Esophagus muscularis mucosa (tissue), 4 donors: ENCODE data around the gene RAB11FIP4.

Experiments
- EP300 ChIP-seq: sonication (generic); formaldehyde crosslinking; IDR thresholded peaks from one replicate; pipeline ENCODE4 v1.6.1; 2017; ENCODE audit warnings: antibody characterized with exemption
- POLR2A ChIP-seq: fragments of 450-650 bp; IDR thresholded peaks from one replicate; pipeline ENCODE4 v1.6.1; 2017; ENCODE audit warnings: antibody characterized with exemption, moderate library complexity, mild to moderate bottlenecking, low read depth
- TF ChIP-seq, protein P1 (sequence below), 3 experiments: fragments of 200-600 bp in 2 of 3; fragments of 450-650 bp in 1 of 3; sonication (generic) in 2 of 3; IDR thresholded peaks; one replicate each; pipeline ENCODE4 v1.5.1; 2017 to 2019; ENCODE audit warnings: antibody characterized with exemption in 3 of 3, mild to moderate bottlenecking in 2 of 3, moderate library complexity in 1 of 3

DNA sequence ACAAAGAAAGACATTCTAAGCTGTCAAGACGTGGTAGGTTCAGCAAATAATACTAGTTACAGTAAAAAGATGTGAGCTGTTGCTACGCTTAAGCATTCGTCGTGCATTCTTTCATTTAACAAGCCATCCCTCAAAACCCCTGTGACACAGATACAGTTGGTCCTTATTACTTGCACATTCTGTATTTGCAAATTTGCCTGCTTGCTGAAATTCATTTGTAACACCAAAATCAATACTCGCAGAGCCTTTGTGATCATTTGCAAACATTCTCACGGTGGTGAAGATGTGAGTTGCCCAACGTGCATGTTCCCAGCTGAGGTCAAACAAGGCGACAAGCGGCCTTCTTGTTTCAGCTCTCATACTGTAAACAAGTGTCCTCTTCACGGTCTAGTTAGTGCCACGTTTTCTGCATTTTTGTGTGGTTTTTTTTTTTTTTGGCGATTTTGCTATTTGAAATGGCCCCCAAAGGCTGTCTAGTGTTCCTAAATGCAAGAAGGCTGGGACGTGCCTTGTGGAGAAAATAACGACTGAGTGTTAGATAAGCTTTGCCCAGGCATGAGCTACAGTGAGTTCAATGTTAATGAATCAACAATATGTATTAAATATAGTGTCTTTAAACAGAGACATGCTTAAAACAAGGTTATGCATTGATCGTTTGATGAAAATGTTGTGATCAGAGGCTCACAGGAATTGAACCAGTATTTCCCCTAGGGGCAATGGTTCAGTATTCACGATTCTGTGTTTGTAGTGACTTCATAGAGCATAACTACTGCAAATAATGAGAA is 84.1 kb downstream of the RAB11FIP4 start:
- TF ChIP-seq, protein P1, sequence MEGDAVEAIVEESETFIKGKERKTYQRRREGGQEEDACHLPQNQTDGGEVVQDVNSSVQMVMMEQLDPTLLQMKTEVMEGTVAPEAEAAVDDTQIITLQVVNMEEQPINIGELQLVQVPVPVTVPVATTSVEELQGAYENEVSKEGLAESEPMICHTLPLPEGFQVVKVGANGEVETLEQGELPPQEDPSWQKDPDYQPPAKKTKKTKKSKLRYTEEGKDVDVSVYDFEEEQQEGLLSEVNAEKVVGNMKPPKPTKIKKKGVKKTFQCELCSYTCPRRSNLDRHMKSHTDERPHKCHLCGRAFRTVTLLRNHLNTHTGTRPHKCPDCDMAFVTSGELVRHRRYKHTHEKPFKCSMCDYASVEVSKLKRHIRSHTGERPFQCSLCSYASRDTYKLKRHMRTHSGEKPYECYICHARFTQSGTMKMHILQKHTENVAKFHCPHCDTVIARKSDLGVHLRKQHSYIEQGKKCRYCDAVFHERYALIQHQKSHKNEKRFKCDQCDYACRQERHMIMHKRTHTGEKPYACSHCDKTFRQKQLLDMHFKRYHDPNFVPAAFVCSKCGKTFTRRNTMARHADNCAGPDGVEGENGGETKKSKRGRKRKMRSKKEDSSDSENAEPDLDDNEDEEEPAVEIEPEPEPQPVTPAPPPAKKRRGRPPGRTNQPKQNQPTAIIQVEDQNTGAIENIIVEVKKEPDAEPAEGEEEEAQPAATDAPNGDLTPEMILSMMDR (IDR thresholded peaks at IDR 0.05) = no peak
- TF ChIP-seq POLR2A (no peak), EP300 (no peak)
